Skeletal muscle cell (primary cell): ENCODE data around the gene SYT5.
A peak's percentile ranks its signal among the peaks of the same experiment; 100 is the strongest.
"Not testable (repeated sequence)": the region's sequence is repeated elsewhere in the genome, so short reads cannot be mapped to it uniquely, and the experiment has no call there.

Experiments
- DNase-seq: peaks from one replicate; pipeline ENCODE4 v3.0.0-alpha.2; 2010; ENCODE audit warnings: low read depth
- H3K4me3 ChIP-seq: 2 replicates; pipeline ENCODE4 v1.5.1; 2011; ENCODE audit warnings: low read depth, mild to moderate bottlenecking, control low read depth, low read length, moderate library complexity

Gene SYT5

GRCh38 chr19:55209693-55210472 lies 29.8 kb upstream of the SYT5 start:
- DNase-seq = peak; percentile 58
- H3K4me3 ChIP-seq = no peak overlapping the region

DNA sequence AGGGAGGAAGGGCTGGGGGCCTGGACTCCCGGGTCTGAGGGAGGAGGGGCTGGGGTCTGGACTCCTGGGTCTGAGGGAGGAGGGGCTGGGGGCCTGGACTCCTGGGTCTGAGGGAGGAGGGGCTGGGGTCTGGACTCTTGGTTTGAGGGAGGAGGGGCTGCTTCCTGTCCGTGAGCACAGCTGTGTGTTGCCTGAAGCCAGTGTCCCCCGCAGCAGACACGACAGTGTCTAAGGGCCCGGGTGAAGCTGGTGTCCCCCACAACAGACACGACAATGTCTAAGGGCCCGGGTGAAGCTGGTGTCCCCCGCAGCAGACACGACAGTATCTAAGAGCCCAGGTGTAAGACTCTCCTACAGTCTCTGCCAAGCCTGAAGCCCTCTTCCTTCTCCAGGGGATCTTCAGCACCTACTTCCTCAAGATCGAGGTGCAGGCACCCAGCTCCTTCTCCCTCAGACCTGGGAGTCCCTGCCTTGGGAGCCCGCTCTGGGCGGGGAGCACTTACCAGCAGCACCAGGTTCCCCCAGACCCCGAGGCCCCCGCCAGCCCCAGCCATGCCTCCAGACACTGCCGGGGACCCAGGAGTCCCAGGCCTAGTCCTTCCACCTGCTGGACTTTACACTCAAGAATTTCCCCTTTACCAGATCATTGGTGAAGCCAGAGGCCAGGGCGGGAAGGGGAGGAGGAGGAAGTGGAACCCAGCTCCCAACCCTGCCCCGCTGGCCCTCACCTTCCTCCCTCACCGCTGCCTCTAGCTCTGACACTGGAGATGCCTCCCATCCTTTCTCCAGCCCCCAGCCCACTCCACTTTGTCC lies 29.0 kb upstream of the SYT5 start, which contains the start of gene PTPRH:
PTPRH (minus strand) TSS at position 622 of the 813 bp plus-strand sequence; CDS start at position 554, 68 bp downstream.
- DNase-seq = no peak
- no peak within 1 kb of the TSS for H3K4me3 ChIP-seq

- peak; percentile 49 for DNase-seq
- peak overlapping the region; percentile 14 for H3K4me3 ChIP-seq
These were observed 26.8 kb upstream of the SYT5 start for GRCh38 chr19:55206664-55207500.

DNA sequence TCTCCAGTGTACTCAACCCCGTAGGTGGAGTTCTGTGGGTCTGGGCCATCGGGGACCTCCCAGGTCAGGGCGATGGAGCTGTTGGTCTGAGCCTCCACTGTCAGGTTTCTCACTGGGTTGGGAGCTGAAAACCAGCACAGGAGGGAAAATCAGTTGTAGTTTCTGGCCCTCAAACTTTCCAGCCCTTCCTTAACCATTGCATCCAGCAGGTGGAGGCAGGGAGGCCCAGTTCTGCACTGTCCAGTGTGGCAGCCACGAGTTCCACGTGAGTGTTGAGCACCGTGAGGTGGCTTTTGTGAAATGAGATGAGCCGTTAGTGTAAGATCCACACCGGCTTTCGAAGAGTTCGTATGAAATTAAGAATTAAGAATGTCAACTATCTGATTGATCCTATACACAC lies 22.1 kb upstream of the SYT5 start:
- not testable (repeated sequence) for DNase-seq, H3K4me3 ChIP-seq

DNA sequence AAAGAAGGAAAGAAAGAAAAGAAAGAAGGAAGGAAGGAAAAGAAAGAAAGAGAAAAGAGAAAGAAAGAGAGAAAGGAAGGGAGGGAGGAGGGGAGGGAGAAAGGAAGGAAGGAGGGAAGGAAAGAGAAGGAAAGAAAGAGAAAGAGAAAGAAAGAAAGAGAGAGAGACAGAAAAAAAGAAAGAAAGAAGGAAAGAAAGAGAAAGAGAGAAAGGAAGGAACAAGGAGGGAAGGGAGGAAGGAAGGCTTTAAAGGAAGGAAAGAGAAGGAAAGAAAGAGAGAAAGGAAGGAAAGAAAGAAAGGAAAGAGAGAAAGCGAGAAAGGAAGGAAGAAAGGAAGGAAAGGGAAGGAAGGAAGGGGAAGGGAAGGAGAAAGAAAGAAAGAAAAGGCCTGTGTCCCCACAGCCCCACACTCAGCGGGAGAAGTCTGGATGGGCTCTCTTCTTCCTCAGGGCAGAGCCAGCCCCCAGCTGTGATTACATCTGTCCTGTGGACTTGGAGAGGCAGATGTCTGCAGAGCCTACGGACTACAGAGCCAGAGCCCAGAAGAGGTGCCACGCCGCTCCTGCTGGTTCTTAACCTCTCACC lies 19.6 kb upstream of the SYT5 start:
- H3K4me3 ChIP-seq = no peak overlapping the region
- no peak for DNase-seq

DNA sequence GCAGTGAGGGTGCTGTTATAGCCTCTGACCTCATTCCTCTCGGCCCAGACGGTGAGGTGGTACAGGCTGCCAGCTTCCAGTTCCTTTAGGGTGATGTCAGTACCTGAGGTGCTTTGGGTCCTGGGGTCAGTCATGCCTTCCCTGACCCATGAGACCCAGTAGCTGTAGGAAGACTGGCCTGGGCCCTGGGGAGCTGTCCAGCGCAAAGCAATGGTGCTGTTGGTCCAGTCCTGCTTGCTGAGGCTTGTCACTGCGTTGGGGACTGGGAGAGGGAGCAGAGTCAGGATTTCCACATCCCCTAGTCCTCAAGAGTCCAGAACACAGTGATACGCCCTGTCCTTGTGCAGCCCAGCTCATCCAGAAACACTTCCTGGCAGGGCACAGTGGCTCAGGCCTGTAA lies 18.6 kb upstream of the SYT5 start:
- no peak for DNase-seq
- no peak overlapping the region for H3K4me3 ChIP-seq

DNA sequence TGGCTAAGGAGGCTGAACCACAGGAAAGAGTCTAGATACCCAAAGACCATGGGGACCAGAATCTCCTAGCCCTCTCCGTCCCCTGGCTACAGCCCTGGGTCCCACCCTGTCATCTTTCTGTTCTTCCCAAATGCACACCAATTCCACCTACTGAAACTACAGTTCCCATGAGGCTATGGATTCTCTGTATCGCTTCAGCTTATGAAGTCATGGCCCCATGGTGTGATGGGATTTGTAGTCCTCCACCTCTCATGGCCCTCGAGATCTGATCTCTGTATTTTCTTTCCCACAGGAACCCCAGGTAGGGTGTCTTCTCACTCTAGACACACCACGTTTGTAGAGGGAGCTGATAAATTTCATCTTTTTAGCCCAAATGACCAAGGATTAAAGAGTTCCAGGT lies 17.4 kb upstream of the SYT5 start:
- H3K4me3 ChIP-seq = no peak overlapping the region
- no peak for DNase-seq

GRCh38 chr19:55196803-55197202 lies 16.7 kb upstream of the SYT5 start:
- no peak overlapping the region for H3K4me3 ChIP-seq
- no peak for DNase-seq

- no peak overlapping the region for H3K4me3 ChIP-seq
- no peak for DNase-seq
These were observed 13.4 kb upstream of the SYT5 start for GRCh38 chr19:55193481-55193880.

- DNase-seq = peak; percentile 94
- H3K4me3 ChIP-seq = no peak overlapping the region
These were observed 9.3 kb upstream of the SYT5 start for GRCh38 chr19:55189403-55189835.

DNA sequence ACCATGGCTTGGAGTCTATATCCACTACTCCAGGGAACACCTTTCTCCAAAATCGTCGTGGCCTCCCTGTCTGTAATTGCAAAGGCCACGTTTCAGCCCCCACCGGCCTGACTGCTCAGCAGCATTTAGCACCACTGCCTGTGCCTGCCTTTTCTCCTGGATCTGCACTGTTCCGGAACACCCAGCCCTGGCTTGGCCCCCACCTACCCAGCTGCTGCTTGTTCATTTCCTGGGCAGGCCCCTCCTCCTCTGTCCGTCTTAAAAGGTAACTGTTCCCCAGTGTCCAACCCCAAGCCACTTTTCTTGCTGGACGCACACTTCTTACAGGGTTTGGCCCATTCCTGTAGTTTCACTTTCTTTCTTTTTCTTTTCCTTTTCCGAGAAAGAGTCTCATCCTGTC lies 8.5 kb upstream of the SYT5 start:
- no peak for DNase-seq
- no peak overlapping the region for H3K4me3 ChIP-seq

DNA sequence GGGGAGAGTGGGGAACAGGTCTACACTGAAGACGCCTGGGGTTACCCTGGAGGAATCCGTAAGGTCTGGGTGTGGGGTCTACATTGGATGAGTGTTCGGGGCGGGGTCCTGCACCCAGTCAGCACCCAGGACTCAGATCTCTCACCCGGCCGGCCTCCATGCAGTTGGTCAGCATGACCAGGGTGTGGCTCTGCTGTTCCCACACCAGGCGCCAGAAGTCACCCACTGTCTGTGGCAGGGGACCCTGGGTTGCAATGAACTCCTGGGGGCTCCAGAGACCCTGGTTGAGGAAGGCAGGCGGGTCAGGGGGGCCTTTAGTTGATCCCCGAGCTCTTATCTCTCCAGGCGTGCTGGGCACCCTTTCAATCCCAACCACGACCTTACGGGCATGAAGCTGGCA lies 6.0 kb upstream of the SYT5 start:
- DNase-seq = no peak

GRCh38 chr19:55181740-55182139 lies 1.7 kb upstream of the SYT5 start:
- DNase-seq = no peak

More for the DNA sequence above, 6.0 kb upstream of the SYT5 start:
- H3K4me3 ChIP-seq = no peak overlapping the region

DNA sequence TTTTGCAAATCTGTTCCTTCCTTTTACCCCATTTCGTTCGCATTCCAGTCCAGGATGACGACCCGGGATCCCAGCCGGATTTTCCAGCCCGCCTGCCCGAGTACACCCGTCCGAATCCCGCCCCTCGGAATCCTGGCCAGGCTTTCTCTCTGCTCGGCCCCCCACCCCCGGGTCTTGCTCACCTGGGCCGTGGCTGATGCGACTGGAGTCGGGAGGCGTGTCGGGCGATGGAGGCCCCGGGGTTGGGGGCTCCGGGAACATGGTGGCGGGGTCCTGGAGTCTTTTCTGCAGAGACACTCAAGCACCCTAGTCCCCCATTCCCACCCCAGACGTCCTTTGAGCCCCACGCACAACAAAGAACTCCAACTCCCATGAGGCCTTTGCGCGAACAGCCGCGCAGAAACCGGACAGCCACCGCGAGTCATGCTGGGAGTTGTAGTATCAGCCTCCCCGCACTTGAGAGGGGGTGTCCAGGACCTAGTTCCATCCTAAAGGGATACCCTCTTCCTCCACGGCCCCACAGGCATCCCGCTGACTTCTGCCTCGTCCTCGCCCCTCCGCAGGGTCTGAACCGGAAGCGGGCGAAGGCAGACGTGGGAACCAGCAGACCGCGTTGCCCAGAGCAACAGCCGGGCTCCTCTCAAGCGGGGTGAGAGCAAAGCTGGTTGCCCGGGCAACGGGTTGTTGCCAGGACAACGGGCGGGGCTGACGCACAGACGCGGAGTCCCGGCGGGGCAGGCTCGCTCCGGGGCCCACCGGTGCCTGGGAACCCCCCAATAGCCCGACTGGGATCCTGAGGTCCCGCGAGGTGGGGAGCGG lies 1.1 kb downstream of the SYT5 start:
- peak overlapping the region; percentile 50 for H3K4me3 ChIP-seq
- DNase-seq = peak; percentile 43

More at GRCh38 chr19:55181740-55182139, 1.7 kb upstream of the SYT5 start:
- no peak overlapping the region for H3K4me3 ChIP-seq

- no peak overlapping the region for H3K4me3 ChIP-seq
- DNase-seq = no peak
These were observed 4.0 kb downstream of the SYT5 start for GRCh38 chr19:55176076-55176475.

DNA sequence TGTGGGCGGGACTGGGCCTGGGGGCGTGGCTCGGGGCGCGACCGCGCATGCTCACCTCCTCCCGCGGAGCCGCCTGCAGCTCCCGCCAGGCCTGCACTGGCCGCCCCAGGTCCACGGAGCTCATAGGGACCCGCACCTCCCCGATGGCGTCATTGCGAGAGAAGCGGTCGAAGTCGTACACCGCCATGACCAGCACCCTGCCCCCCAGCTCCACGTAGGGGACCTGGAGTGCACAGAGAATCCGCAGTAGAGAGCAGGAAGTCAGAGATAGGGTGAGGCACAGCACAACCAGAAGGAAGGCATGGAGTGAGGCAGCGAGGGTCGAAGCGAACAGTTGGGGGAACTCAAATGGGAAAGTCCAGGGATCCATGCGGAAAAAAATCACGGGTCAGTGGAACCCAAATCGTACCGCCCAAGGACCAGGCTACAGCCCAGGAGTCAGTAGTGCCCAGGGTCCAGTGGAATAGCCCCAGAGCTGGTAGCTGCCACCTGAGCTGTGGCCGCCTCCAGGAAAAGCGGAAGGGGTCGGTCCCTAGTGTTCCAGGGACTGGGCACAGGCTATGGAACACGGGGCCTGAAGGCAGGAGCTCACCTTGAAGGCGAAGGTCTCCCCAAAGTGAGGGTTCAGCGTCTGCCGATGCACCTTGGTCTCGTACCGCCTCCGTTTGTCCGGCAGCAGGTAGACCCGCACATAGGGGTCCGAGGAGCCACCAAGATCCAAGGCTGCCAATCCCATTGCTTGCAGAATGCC lies 4.8 kb downstream of the SYT5 start:
- H3K4me3 ChIP-seq = no peak overlapping the region
- DNase-seq = no peak

- no peak overlapping the region for H3K4me3 ChIP-seq
- no peak for DNase-seq
These were observed 5.5 kb downstream of the SYT5 start for GRCh38 chr19:55174425-55175116.
